HEK293 (cell line): ENCODE measurements around the gene PAX7.

Experiments used
- CTCF ChIA-PET: fragments of 350-600 bp; formaldehyde crosslinking; extraction: SDS; loops from one replicate; lab custom pipeline; 2021; ENCODE audit warnings: antibody characterized with exemption; lab: Yijun Ruan, JAX
- POLR2A ChIA-PET: fragments of 300-600 bp; formaldehyde crosslinking; extraction: SDS; loops from one replicate; lab custom pipeline; 2020; ENCODE audit warnings: antibody characterized with exemption, inconsistent platforms; lab: Yijun Ruan, JAX
- H3K27ac ChIP-seq: fragments of 200-500 bp; sonication (Bioruptor generic); 2 replicates; pipeline ENCODE4 v1.5.1; 2014; ENCODE audit warnings: low read depth, low read length, control low read depth, inconsistent platforms; ENCODE audit errors: extremely low read depth
- H3K36me3 ChIP-seq, 2 experiments: fragments of 200-500 bp in 1 of 2; sonication (Bioruptor generic) in 1 of 2; 1 replicate in 1 of 2; 2 replicates in 1 of 2; pipeline ENCODE4 v1.5.1; 2014 to 2017; ENCODE audit warnings: inconsistent platforms in 2 of 2, low read length in 2 of 2; ENCODE audit not compliant: control insufficient read depth in 2 of 2, insufficient read depth in 1 of 2
- H3K4me1 ChIP-seq: fragments of 200-500 bp; sonication (Bioruptor generic); 2 replicates; pipeline ENCODE4 v1.5.1; 2014; ENCODE audit warnings: mild to moderate bottlenecking, low read length, inconsistent platforms; ENCODE audit not compliant: control insufficient read depth, insufficient read depth
- H3K4me3 ChIP-seq: 2 replicates; pipeline ENCODE4 v1.5.1; 2011; ENCODE audit warnings: low read depth, mild to moderate bottlenecking, control low read depth, low read length, moderate library complexity
- H3K9me3 ChIP-seq: fragments of 200-500 bp; sonication (Bioruptor generic); 2 replicates; pipeline ENCODE4 v1.5.1; 2014; ENCODE audit warnings: low read depth, low read length, inconsistent platforms; ENCODE audit not compliant: control insufficient read depth, insufficient read depth
- GLI4 ChIP-seq: fragments of 450-650 bp; formaldehyde crosslinking; IDR thresholded peaks from 2 replicates; pipeline ENCODE4 v1.5.1; 2016; ENCODE audit warnings: missing biosample characterization, missing genetic modification characterization
- KLF9 ChIP-seq: fragments of 450-650 bp; formaldehyde crosslinking; IDR thresholded peaks from 2 replicates; pipeline ENCODE4 v1.5.1; 2016; ENCODE audit warnings: missing biosample characterization, missing genetic modification characterization, low read depth
- MZF1 ChIP-seq: fragments of 450-650 bp; formaldehyde crosslinking; IDR thresholded peaks from 2 replicates; pipeline ENCODE4 v1.5.1; 2017; ENCODE audit warnings: missing biosample characterization, missing genetic modification characterization, borderline replicate concordance
- TRIM28 ChIP-seq: IDR thresholded peaks from 2 replicates; pipeline ENCODE4 v1.6.1; 2011; ENCODE audit warnings: low read length, control low read depth, borderline replicate concordance
- ZFP37 ChIP-seq: fragments of 450-650 bp; formaldehyde crosslinking; IDR thresholded peaks from 2 replicates; pipeline ENCODE4 v1.5.1; 2016; ENCODE audit warnings: missing biosample characterization, missing genetic modification characterization
- ZNF19 ChIP-seq: fragments of 450-650 bp; formaldehyde crosslinking; IDR thresholded peaks from 2 replicates; pipeline ENCODE4; 2016; ENCODE audit warnings: missing biosample characterization, missing genetic modification characterization, low read depth
- ZNF501 ChIP-seq: fragments of 450-650 bp; formaldehyde crosslinking; IDR thresholded peaks from 2 replicates; pipeline ENCODE4 v1.5.1; 2016; ENCODE audit warnings: missing biosample characterization, missing genetic modification characterization
- ZNF510 ChIP-seq: fragments of 450-650 bp; formaldehyde crosslinking; IDR thresholded peaks from 2 replicates; pipeline ENCODE4 v1.5.1; 2018; ENCODE audit warnings: mild to moderate bottlenecking, missing genetic modification characterization, missing biosample characterization; ENCODE audit not compliant: insufficient replicate concordance
- ZNF621 ChIP-seq: fragments of 450-650 bp; formaldehyde crosslinking; IDR thresholded peaks from 2 replicates; pipeline ENCODE4 v1.5.1; 2017; ENCODE audit warnings: missing biosample characterization, missing genetic modification characterization
- ZNF623 ChIP-seq: fragments of 450-650 bp; formaldehyde crosslinking; IDR thresholded peaks from 2 replicates; pipeline ENCODE4 v1.5.1; 2016; ENCODE audit warnings: missing biosample characterization, missing genetic modification characterization
- ZNF777 ChIP-seq: fragments of 450-650 bp; formaldehyde crosslinking; IDR thresholded peaks from 2 replicates; pipeline ENCODE4 v1.5.1; 2017; ENCODE audit warnings: missing biosample characterization, missing genetic modification characterization, borderline replicate concordance
- ZSCAN30 ChIP-seq: fragments of 450-650 bp; IDR thresholded peaks from 2 replicates; pipeline ENCODE4 v1.5.1; 2018; ENCODE audit warnings: missing biosample characterization, mild to moderate bottlenecking, missing genetic modification characterization, moderate library complexity
- TF ChIP-seq, protein P1 (sequence below): fragments of 450-650 bp; formaldehyde crosslinking; IDR thresholded peaks from 2 replicates; pipeline ENCODE4; 2016; ENCODE audit warnings: missing biosample characterization, missing genetic modification characterization
- TF ChIP-seq, protein P2 (sequence below): fragments of 450-650 bp; formaldehyde crosslinking; optimal IDR thresholded peaks from 2 replicates; pipeline ENCODE3; 2016; ENCODE audit warnings: missing biosample characterization, mild to moderate bottlenecking, missing genetic modification characterization
- TF ChIP-seq, protein P3 (sequence below): fragments of 450-650 bp; formaldehyde crosslinking; IDR thresholded peaks from 2 replicates; pipeline ENCODE4 v1.5.1; 2017; ENCODE audit warnings: missing biosample characterization, missing genetic modification characterization
- TF ChIP-seq, protein P4 (sequence below): fragments of 450-650 bp; formaldehyde crosslinking; IDR thresholded peaks from 2 replicates; pipeline ENCODE4 v1.5.1; 2017; ENCODE audit warnings: missing biosample characterization, missing genetic modification characterization
- TF ChIP-seq, protein P5 (sequence below): fragments of 450-650 bp; formaldehyde crosslinking; IDR thresholded peaks from 2 replicates; pipeline ENCODE4 v1.5.1; 2016; ENCODE audit warnings: missing biosample characterization, missing genetic modification characterization
- TF ChIP-seq, protein P6 (sequence below): sonication (generic); formaldehyde crosslinking; IDR thresholded peaks from 2 replicates; pipeline ENCODE4 v1.8.1; 2022; ENCODE audit warnings: mild to moderate bottlenecking, moderate library complexity, missing genetic modification reagents

Gene PAX7

DNA sequence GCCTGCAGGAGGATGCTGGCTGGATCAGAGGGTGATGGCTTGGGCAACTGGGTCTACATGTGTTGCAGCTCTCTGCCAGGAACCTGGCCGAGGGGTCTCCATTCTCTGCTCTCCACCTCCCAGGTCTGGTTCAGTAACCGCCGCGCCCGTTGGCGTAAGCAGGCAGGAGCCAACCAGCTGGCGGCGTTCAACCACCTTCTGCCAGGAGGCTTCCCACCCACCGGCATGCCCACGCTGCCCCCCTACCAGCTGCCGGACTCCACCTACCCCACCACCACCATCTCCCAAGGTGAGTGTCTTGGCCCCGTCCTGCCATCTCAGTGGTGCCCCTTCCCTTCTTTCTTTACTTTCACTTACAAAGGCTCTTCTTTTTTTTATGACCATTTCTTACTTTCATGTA is 69.9 kb downstream of the PAX7 start:
- Histone ChIP-seq H3K36me3 (no peaks in the 10 kb centered on the region), H3K9me3 (no peaks in the 10 kb centered on the region), H3K27ac (no peak overlapping the region), H3K4me3 (no peak overlapping the region), H3K4me1 (no peaks in the 10 kb centered on the region)
- TF ChIP-seq ZNF777 (tag by site-specific recombination) (no peak), ZNF621 (no peak), ZNF623 (tag by site-specific recombination) (no peak), ZNF19 (tag by site-specific recombination) (no peak), TRIM28 (no peak)
- ChIA-PET CTCF (no interaction called here), POLR2A (no interaction called here)

DNA sequence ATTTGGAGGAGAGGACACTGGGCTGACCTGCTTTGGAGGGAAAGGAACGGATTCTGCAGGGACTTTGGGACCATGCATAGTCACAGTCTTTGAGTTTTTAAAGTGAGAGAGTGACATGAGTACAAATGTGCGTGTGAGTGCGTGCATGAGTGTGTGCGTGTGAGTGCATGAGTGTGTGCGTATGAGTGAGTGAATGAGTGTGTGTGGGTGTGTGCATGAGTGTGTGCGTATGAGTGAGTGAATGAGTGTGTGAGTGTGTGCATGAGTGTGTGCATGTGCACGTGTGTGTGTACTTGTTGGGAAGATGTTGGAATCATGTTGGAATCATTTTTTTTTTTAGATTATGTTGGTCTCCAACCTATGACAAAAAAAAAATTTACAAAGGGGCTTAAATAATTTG is 70.5 kb downstream of the PAX7 start:
- TF ChIP-seq, protein P1, sequence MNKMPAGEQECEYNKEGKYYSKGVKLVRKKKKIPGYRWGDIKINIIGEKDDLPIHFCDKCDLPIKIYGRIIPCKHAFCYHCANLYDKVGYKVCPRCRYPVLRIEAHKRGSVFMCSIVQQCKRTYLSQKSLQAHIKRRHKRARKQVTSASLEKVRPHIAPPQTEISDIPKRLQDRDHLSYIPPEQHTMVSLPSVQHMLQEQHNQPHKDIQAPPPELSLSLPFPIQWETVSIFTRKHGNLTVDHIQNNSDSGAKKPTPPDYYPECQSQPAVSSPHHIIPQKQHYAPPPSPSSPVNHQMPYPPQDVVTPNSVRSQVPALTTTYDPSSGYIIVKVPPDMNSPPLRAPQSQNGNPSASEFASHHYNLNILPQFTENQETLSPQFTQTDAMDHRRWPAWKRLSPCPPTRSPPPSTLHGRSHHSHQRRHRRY = no peak
- TF ChIP-seq ZNF510 (tag by site-specific recombination) (no peak), GLI4 (no peak), KLF9 (no peak), ZNF501 (tag by site-specific recombination) (no peak), MZF1 (tag by site-specific recombination) (no peak), ZSCAN30 (tag by site-specific recombination) (no peak), ZFP37 (tag by site-specific recombination) (no peak)
- TF ChIP-seq, protein P2, sequence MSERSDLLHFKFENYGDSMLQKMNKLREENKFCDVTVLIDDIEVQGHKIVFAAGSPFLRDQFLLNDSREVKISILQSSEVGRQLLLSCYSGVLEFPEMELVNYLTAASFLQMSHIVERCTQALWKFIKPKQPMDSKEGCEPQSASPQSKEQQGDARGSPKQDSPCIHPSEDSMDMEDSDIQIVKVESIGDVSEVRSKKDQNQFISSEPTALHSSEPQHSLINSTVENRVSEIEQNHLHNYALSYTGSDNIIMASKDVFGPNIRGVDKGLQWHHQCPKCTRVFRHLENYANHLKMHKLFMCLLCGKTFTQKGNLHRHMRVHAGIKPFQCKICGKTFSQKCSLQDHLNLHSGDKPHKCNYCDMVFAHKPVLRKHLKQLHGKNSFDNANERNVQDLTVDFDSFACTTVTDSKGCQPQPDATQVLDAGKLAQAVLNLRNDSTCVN = peak; percentile 16
- TF ChIP-seq, protein P3, sequence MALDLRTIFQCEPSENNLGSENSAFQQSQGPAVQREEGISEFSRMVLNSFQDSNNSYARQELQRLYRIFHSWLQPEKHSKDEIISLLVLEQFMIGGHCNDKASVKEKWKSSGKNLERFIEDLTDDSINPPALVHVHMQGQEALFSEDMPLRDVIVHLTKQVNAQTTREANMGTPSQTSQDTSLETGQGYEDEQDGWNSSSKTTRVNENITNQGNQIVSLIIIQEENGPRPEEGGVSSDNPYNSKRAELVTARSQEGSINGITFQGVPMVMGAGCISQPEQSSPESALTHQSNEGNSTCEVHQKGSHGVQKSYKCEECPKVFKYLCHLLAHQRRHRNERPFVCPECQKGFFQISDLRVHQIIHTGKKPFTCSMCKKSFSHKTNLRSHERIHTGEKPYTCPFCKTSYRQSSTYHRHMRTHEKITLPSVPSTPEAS (tag by site-specific recombination) = peak; percentile 94
- TF ChIP-seq, protein P4, sequence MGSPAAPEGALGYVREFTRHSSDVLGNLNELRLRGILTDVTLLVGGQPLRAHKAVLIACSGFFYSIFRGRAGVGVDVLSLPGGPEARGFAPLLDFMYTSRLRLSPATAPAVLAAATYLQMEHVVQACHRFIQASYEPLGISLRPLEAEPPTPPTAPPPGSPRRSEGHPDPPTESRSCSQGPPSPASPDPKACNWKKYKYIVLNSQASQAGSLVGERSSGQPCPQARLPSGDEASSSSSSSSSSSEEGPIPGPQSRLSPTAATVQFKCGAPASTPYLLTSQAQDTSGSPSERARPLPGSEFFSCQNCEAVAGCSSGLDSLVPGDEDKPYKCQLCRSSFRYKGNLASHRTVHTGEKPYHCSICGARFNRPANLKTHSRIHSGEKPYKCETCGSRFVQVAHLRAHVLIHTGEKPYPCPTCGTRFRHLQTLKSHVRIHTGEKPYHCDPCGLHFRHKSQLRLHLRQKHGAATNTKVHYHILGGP (tag by site-specific recombination) = no peak
- TF ChIP-seq, protein P5, sequence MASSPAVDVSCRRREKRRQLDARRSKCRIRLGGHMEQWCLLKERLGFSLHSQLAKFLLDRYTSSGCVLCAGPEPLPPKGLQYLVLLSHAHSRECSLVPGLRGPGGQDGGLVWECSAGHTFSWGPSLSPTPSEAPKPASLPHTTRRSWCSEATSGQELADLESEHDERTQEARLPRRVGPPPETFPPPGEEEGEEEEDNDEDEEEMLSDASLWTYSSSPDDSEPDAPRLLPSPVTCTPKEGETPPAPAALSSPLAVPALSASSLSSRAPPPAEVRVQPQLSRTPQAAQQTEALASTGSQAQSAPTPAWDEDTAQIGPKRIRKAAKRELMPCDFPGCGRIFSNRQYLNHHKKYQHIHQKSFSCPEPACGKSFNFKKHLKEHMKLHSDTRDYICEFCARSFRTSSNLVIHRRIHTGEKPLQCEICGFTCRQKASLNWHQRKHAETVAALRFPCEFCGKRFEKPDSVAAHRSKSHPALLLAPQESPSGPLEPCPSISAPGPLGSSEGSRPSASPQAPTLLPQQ (tag by site-specific recombination) = no peak
- TF ChIP-seq, protein P6, sequence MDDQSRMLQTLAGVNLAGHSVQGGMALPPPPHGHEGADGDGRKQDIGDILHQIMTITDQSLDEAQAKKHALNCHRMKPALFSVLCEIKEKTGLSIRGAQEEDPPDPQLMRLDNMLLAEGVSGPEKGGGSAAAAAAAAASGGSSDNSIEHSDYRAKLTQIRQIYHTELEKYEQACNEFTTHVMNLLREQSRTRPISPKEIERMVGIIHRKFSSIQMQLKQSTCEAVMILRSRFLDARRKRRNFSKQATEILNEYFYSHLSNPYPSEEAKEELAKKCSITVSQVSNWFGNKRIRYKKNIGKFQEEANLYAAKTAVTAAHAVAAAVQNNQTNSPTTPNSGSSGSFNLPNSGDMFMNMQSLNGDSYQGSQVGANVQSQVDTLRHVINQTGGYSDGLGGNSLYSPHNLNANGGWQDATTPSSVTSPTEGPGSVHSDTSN (CRISPR knock-in tag) = no peak
- TF ChIP-seq, all 188 proteins: peak for 2
- no peaks in the 10 kb centered on the region for H3K36me3 ChIP-seq
- ChIA-PET POLR2A (no interaction called here), CTCF (no interaction called here)
- no peaks in the 10 kb centered on the region for H3K9me3 ChIP-seq
- H3K27ac ChIP-seq = no peak overlapping the region
- no peaks in the 10 kb centered on the region for H3K4me1 ChIP-seq
- H3K4me3 ChIP-seq = no peak overlapping the region
